ENCODE measurements around the gene C1RL. TPM values are rescaled to one million over a fixed set of nuclear protein-coding genes. Genes with fewer than 3 reads are reported as not detected.

Gene C1RL
- total and polyA plus RNA-seq, 2 of the 4 experiments (the other 2 are of a cell fraction), result 9.1 to 12.3 TPM

GRCh38 chr12:7099290-7099996 lies 9.6 kb downstream of the C1RL start:
- in situ Hi-C loops (cut with MboI; ENCODE audit: low sequenced_read_pairs) (no loop called here), dilution Hi-C loops (cut with HindIII; ENCODE audit: low sequenced_read_pairs, unreplicated experiment) (no loop called here), intact Hi-C loops (cut with micrococcal nuclease) (no loop called here)
- H3K79me1 ChIP-seq (ENCODE audit: low read depth in 1 of 2, low read length in 2 of 2), result peaks cover 11 to 14% of the 10 kb centered on the region in 2 experiments
- no TSS peak for BruUV-seq (replicated peaks)
- H4K91ac ChIP-seq (ENCODE audit: insufficient read depth, low read depth, low read length), result no peak overlapping the region
- no peak for TF ChIP-seq POLR2A (IDR thresholded peaks at IDR 0.05; ENCODE audit: low read depth, low read length)
- no peak for TF ChIP-seq RCOR1 (IDR thresholded peaks at IDR 0.05; ENCODE audit: insufficient replicate concordance, low read length)
- no peak overlapping the region for H4K5ac ChIP-seq (ENCODE audit: low read depth, low read length)
- no peak overlapping the region for H3K23ac ChIP-seq (ENCODE audit: low read depth, low read length)
- H2BK15ac ChIP-seq (ENCODE audit: low read depth, low read length), result no peak overlapping the region
- POLR2A ChIA-PET (ENCODE audit: unreplicated experiment), result interaction anchor here (0.7 kb wide), 1 partner anchor 776 kb away, joined by 6 read pairs; no protein-coding TSS in a partner anchor
- H2AFZ ChIP-seq (replicated peaks; ENCODE audit: low read length, poor library complexity), result no peak overlapping the region
- ATAC-seq (ENCODE audit: low read depth) (no peak), DNase-seq (no peak)
- CTCF ChIA-PET, result interaction anchor here (1.3 kb wide), 1 partner anchor 9 kb away, joined by 4 read pairs; the partner anchor contains the start of gene C1RL
- no peak overlapping the region for H3K14ac ChIP-seq (replicated peaks; ENCODE audit: low read depth, low read length)
- H3K4me3 ChIP-seq (ENCODE audit: insufficient read depth, low read depth, low read length), result no peak overlapping the region
- no peak overlapping the region for H2BK20ac ChIP-seq (ENCODE audit: low read depth, low read length)
- H3K27me3 ChIP-seq (ENCODE audit: control insufficient read depth, insufficient read depth, low read length), result no peaks in the 10 kb centered on the region
- H2AK9ac ChIP-seq (replicated peaks; ENCODE audit: low read depth, low read length, poor library complexity), result no peak overlapping the region
- H4K8ac ChIP-seq (ENCODE audit: low read depth in 2 of 2, low read length in 2 of 2), result no peak overlapping the region
- no peak overlapping the region for H2BK120ac ChIP-seq (ENCODE audit: low read depth, low read length)
- H2BK5ac ChIP-seq (ENCODE audit: low read depth, low read length, poor library complexity, severe bottlenecking), result no peak overlapping the region
- no peak overlapping the region for H3K4ac ChIP-seq (ENCODE audit: low read depth, low read length)
- H3K18ac ChIP-seq (ENCODE audit: low read depth, low read length), result no peak overlapping the region
- H3K27ac ChIP-seq (ENCODE audit: insufficient read depth, low read length), result no peak overlapping the region
- H3K4me1 ChIP-seq (ENCODE audit: control insufficient read depth, insufficient read depth, low read length), result peaks cover 4% of the 10 kb centered on the region; the same call in 1 of the 2 replicates
- no peak overlapping the region for H3K56ac ChIP-seq (ENCODE audit: extremely low read depth, insufficient read depth, low read length)
- peaks cover 26% of the 10 kb centered on the region for H3K36me3 ChIP-seq (ENCODE audit: control insufficient read depth, insufficient read depth, low read length)
- H4K20me1 ChIP-seq (ENCODE audit: insufficient read depth, low read length), result peaks cover 4% of the 10 kb centered on the region
- H3K9me3 ChIP-seq (ENCODE audit: control insufficient read depth, insufficient read depth, low read length), result no peaks in the 10 kb centered on the region
- H3K4me2 ChIP-seq (ENCODE audit: low read depth, low read length), result no peak overlapping the region
- no peak overlapping the region for H2AK5ac ChIP-seq (ENCODE audit: low read depth, low read length)
- 84% methylated on average over 4 of the region's 9 CpGs; no CpG with 5 or more reads in 1 of the 2 experiments for WGBS, 2 experiments (ENCODE audit: extremely low coverage in 2 of 2, insufficient read length in 1 of 2)
- H3K9me1 ChIP-seq (ENCODE audit: insufficient read depth, low read length), result peaks cover 13% of the 10 kb centered on the region; the same call in 1 of the 2 replicates
- no peak overlapping the region for H3K9ac ChIP-seq (ENCODE audit: low read depth, low read length)

All from IMR-90 (cell line).